Prostate gland (tissue), 2 donors: ENCODE data around the gene CYYR1. TPM values are rescaled to one million over a fixed set of nuclear protein-coding genes. Genes with fewer than 3 reads are reported as not detected.

Experiments
- DNase-seq: peaks from one replicate; pipeline ENCODE4 v3.0.0-alpha.2; 2019; ENCODE audit warnings: low spot score
- H3K27ac ChIP-seq, 2 donors: fragments of 200-600 bp; sonication (generic); 2 replicates each; pipeline ENCODE4 v1.5.1; 2017 to 2019
- H3K27me3 ChIP-seq: fragments of 200-600 bp; sonication (generic); replicated peaks from 2 replicates; pipeline ENCODE4 v1.5.1; 2019; ENCODE audit not compliant: insufficient read depth
- H3K36me3 ChIP-seq, 2 donors: fragments of 200-600 bp; sonication (generic); 1 replicate in 1 of 2; 2 replicates in 1 of 2; pipeline versions ENCODE4 v1.5.1 to v1.8.1; 2017 to 2019
- H3K4me1 ChIP-seq: fragments of 200-600 bp; sonication (generic); replicated peaks from 2 replicates; pipeline ENCODE4 v1.5.1; 2019
- H3K4me3 ChIP-seq, 2 donors: fragments of 200-600 bp; sonication (generic); 2 replicates each; pipeline ENCODE4 v1.5.1; 2017 to 2019
- H3K9me3 ChIP-seq: fragments of 200-600 bp; sonication (generic); 2 replicates; pipeline ENCODE4 v1.5.1; 2017
- CTCF ChIP-seq, 4 experiments: fragments of 200-600 bp in 2 of 4; fragments of 450-650 bp in 2 of 4; sonication (generic) in 2 of 4; IDR thresholded peaks; 1 replicate in 3 of 4; 2 replicates in 1 of 4; pipeline ENCODE4 v1.5.1; 2016 to 2019; ENCODE audit warnings: antibody characterized with exemption in 4 of 4, mild to moderate bottlenecking in 2 of 4, moderate library complexity in 2 of 4
- POLR2A ChIP-seq: fragments of 450-650 bp; IDR thresholded peaks from one replicate; pipeline ENCODE4 v1.6.1; 2016; ENCODE audit warnings: antibody characterized with exemption, mild to moderate bottlenecking
- POLR2AphosphoS5 ChIP-seq: sonication (generic); formaldehyde crosslinking; IDR thresholded peaks from one replicate; pipeline ENCODE4 v1.6.1; 2017; ENCODE audit warnings: antibody characterized with exemption
- WGBS: methylation state at CpG from one replicate; pipeline ENCODE4 v1.1.5; 2018; 5-methylcytosine and 5-hydroxymethylcytosine counted together
- intact Hi-C: fragments of 100-400 bp; cut with DNase I; formaldehyde crosslinking; loops from one replicate; pipeline ENCODE4 v1.14.2; 2022
- total RNA-seq, 2 donors: library from RNA; depleted of rRNA; stranded (reverse); fragments of >200 nt; gene quantifications; one replicate each; pipeline ENCODE4 v1.1.0, GENCODE V29; 2016

Gene CYYR1
- total RNA-seq, 2 donors from 2014 or later = 9.7 to 13.3 TPM

GRCh38 chr21:26597031-26597430 is 23.9 kb upstream of the CYYR1 start:
- intact Hi-C loops = no loop called here
- TF ChIP-seq POLR2A = no peak
- no peak for TF ChIP-seq CTCF (IDR thresholded peaks at IDR 0.05)
- TF ChIP-seq POLR2AphosphoS5 = no peak
- H3K4me1 ChIP-seq = no peaks in the 10 kb centered on the region
- H3K27ac ChIP-seq = no peak overlapping the region
- no peaks in the 10 kb centered on the region for H3K9me3 ChIP-seq
- 89% methylated on average over 3 of the region's 3 CpGs for WGBS
- H3K27me3 ChIP-seq = no peaks in the 10 kb centered on the region
- DNase-seq = no peak
- no peak overlapping the region for H3K4me3 ChIP-seq
- no peaks in the 10 kb centered on the region for H3K36me3 ChIP-seq

- no peak for DNase-seq
- Histone ChIP-seq H3K27me3 (no peaks in the 10 kb centered on the region), H3K36me3 (no peaks in the 10 kb centered on the region), H3K4me1 (no peaks in the 10 kb centered on the region), H3K4me3 (no peak overlapping the region), H3K9me3 (no peaks in the 10 kb centered on the region), H3K27ac (no peak overlapping the region)
- TF ChIP-seq POLR2AphosphoS5 = no peak
- TF ChIP-seq CTCF (IDR thresholded peaks at IDR 0.05) = no peak
- no peak for TF ChIP-seq POLR2A
- 91% methylated on average over 7 of the region's 7 CpGs for whole genome bisulfite sequencing
- intact Hi-C loops = no loop called here
Observed at GRCh38 chr21:26595971-26596370, 22.9 kb upstream of the CYYR1 start.

GRCh38 chr21:26593800-26594199 is 20.7 kb upstream of the CYYR1 start:
- no peaks in the 10 kb centered on the region for H3K27me3 ChIP-seq

GRCh38 chr21:26591543-26591942 is 18.5 kb upstream of the CYYR1 start:
- TF ChIP-seq CTCF (IDR thresholded peaks at IDR 0.05) (no peak), POLR2AphosphoS5 (no peak), POLR2A (no peak)
- no peak overlapping the region for H3K27ac ChIP-seq
- H3K36me3 ChIP-seq = no peaks in the 10 kb centered on the region
- H3K4me3 ChIP-seq = no peak overlapping the region
- no peak for DNase-seq
- no peaks in the 10 kb centered on the region for H3K4me1 ChIP-seq
- WGBS = 95% methylated on average over 5 of the region's 5 CpGs
- H3K9me3 ChIP-seq = no peaks in the 10 kb centered on the region
- intact Hi-C loops = no loop called here
- H3K27me3 ChIP-seq = no peaks in the 10 kb centered on the region

More at GRCh38 chr21:26593800-26594199, 20.7 kb upstream of the CYYR1 start:
- intact Hi-C loops = no loop called here
- no peaks in the 10 kb centered on the region for H3K9me3 ChIP-seq
- H3K4me3 ChIP-seq = no peak overlapping the region
- no peak for TF ChIP-seq CTCF (IDR thresholded peaks at IDR 0.05)
- no peak overlapping the region for H3K27ac ChIP-seq
- 68% methylated on average over 1 of the region's 1 CpG for WGBS
- H3K36me3 ChIP-seq = no peaks in the 10 kb centered on the region
- no peaks in the 10 kb centered on the region for H3K4me1 ChIP-seq
- DNase-seq = no peak

GRCh38 chr21:26588446-26588845 is 15.4 kb upstream of the CYYR1 start:
- no peaks in the 10 kb centered on the region for H3K9me3 ChIP-seq
- DNase-seq = no peak
- no peaks in the 10 kb centered on the region for H3K36me3 ChIP-seq
- H3K27ac ChIP-seq = no peak overlapping the region
- no peaks in the 10 kb centered on the region for H3K4me1 ChIP-seq
- H3K27me3 ChIP-seq = no peaks in the 10 kb centered on the region
- no peak overlapping the region for H3K4me3 ChIP-seq
- TF ChIP-seq CTCF (IDR thresholded peaks at IDR 0.05) (no peak), POLR2A (no peak), POLR2AphosphoS5 (no peak)
- 87% methylated on average over 7 of the region's 7 CpGs for WGBS
- intact Hi-C loops = no loop called here
